IMR-90 (cell line): ENCODE results near the gene SELENOS. TPM values are rescaled to one million over a fixed set of nuclear protein-coding genes. Genes with fewer than 3 reads are reported as not detected.

ENCODE experiments used
- ATAC-seq: fragments of 200-7000 bp; cut with Tn5 transposase; 2 replicates; pipeline ENCODE4 v1.9.1; 2020; ENCODE audit warnings: low read depth, mild to moderate bottlenecking, moderate library complexity
- BruUV-seq: library from RNA; stranded (reverse); fragments of 400-500 nt; replicated peaks from 2 replicates; lab custom pipeline; 2021; lab: Mats Ljungman, UMichigan
- CTCF ChIA-PET: fragments of 300-600 bp; formaldehyde crosslinking; extraction: SDS; loops from one replicate; lab custom pipeline; 2021; ENCODE audit warnings: antibody characterized with exemption; lab: Yijun Ruan, JAX
- POLR2A ChIA-PET: fragments of 300-600 bp; sonication (Branson Sonifier 250); formaldehyde crosslinking; loops from one replicate; lab custom pipeline; 2022; ENCODE audit warnings: antibody characterized with exemption; ENCODE audit not compliant: unreplicated experiment; lab: Charles Lee
- DNase-seq: peaks from one replicate; pipeline ENCODE4 v3.0.0; 2013
- H2AFZ ChIP-seq: replicated peaks from 2 replicates; pipeline ENCODE3; 2013; ENCODE audit warnings: low read length, mild to moderate bottlenecking; ENCODE audit not compliant: poor library complexity
- H2AK5ac ChIP-seq: 2 replicates; pipeline ENCODE4 v1.6.1; 2013; ENCODE audit warnings: low read depth, low read length, inconsistent platforms
- H2AK9ac ChIP-seq: replicated peaks from 2 replicates; pipeline ENCODE3; 2013; ENCODE audit warnings: mild to moderate bottlenecking, low read depth, low read length, moderate library complexity; ENCODE audit not compliant: poor library complexity
- H2BK120ac ChIP-seq: 2 replicates; pipeline ENCODE4 v1.6.1; 2013; ENCODE audit warnings: low read depth, low read length, inconsistent platforms
- H2BK15ac ChIP-seq: 3 replicates; pipeline ENCODE4 v1.6.1; 2013; ENCODE audit warnings: low read depth, low read length, inconsistent platforms
- H2BK20ac ChIP-seq: 2 replicates; pipeline ENCODE4 v1.6.1; 2013; ENCODE audit warnings: low read depth, mild to moderate bottlenecking, inconsistent platforms, low read length, moderate library complexity
- H2BK5ac ChIP-seq: 2 replicates; pipeline ENCODE4 v1.6.1; 2013; ENCODE audit warnings: mild to moderate bottlenecking, low read depth, low read length, inconsistent platforms; ENCODE audit not compliant: poor library complexity, severe bottlenecking
- H3K14ac ChIP-seq: replicated peaks from 2 replicates; pipeline ENCODE4 v1.6.1; 2013; ENCODE audit warnings: low read depth, low read length, inconsistent platforms
- H3K18ac ChIP-seq: 2 replicates; pipeline ENCODE4 v1.6.1; 2013; ENCODE audit warnings: low read depth, low read length, control low read depth
- H3K23ac ChIP-seq: 2 replicates; pipeline ENCODE4 v1.6.1; 2013; ENCODE audit warnings: low read depth, low read length, inconsistent platforms
- H3K27ac ChIP-seq: 2 replicates; pipeline ENCODE4 v1.5.1; 2013; ENCODE audit warnings: mild to moderate bottlenecking, control low read depth, low read length; ENCODE audit not compliant: insufficient read depth
- H3K27me3 ChIP-seq: 2 replicates; pipeline ENCODE4 v1.6.1; 2013; ENCODE audit warnings: low read length; ENCODE audit not compliant: control insufficient read depth, insufficient read depth
- H3K36me3 ChIP-seq: 2 replicates; pipeline ENCODE4 v1.6.1; 2013; ENCODE audit warnings: low read length, mixed read lengths; ENCODE audit not compliant: control insufficient read depth, insufficient read depth
- H3K4ac ChIP-seq: 2 replicates; pipeline ENCODE4 v1.6.1; 2013; ENCODE audit warnings: low read depth, low read length, inconsistent platforms
- H3K4me1 ChIP-seq: 2 replicates; pipeline ENCODE4 v1.6.1; 2013; ENCODE audit warnings: low read length, mixed read lengths; ENCODE audit not compliant: control insufficient read depth, insufficient read depth
- H3K4me2 ChIP-seq: 2 replicates; pipeline ENCODE4 v1.6.1; 2013; ENCODE audit warnings: low read depth, mild to moderate bottlenecking, control low read depth, low read length, moderate library complexity
- H3K4me3 ChIP-seq: 2 replicates; pipeline ENCODE4 v1.5.1; 2013; ENCODE audit warnings: low read depth, mild to moderate bottlenecking, control low read depth, low read length, moderate library complexity; ENCODE audit not compliant: insufficient read depth
- H3K56ac ChIP-seq: 2 replicates; pipeline ENCODE4 v1.6.1; 2013; ENCODE audit warnings: low read length, inconsistent platforms; ENCODE audit not compliant: insufficient read depth; ENCODE audit errors: extremely low read depth
- H3K79me1 ChIP-seq, 2 experiments: 2 replicates each; pipeline ENCODE4 v1.6.1; 2013; ENCODE audit warnings: low read length in 2 of 2, inconsistent platforms in 1 of 2, low read depth in 1 of 2
- H3K9ac ChIP-seq: 2 replicates; pipeline ENCODE4 v1.6.1; 2013; ENCODE audit warnings: low read depth, low read length, control low read depth
- H3K9me1 ChIP-seq: 2 replicates; pipeline ENCODE4 v1.6.1; 2013; ENCODE audit warnings: low read length, inconsistent platforms; ENCODE audit not compliant: insufficient read depth
- H3K9me3 ChIP-seq: 2 replicates; pipeline ENCODE4 v1.6.1; 2013; ENCODE audit warnings: low read length; ENCODE audit not compliant: control insufficient read depth, insufficient read depth
- H4K20me1 ChIP-seq: 2 replicates; pipeline ENCODE4 v1.6.1; 2013; ENCODE audit warnings: low read length, inconsistent platforms; ENCODE audit not compliant: insufficient read depth
- H4K5ac ChIP-seq: 2 replicates; pipeline ENCODE4 v1.6.1; 2013; ENCODE audit warnings: mild to moderate bottlenecking, low read depth, low read length, control low read depth
- H4K8ac ChIP-seq, 2 experiments: 2 replicates each; pipeline ENCODE4 v1.6.1; 2013; ENCODE audit warnings: low read depth in 2 of 2, low read length in 2 of 2, control low read depth in 1 of 2, inconsistent platforms in 1 of 2
- H4K91ac ChIP-seq: 2 replicates; pipeline ENCODE4 v1.6.1; 2013; ENCODE audit warnings: low read depth, low read length, inconsistent platforms; ENCODE audit not compliant: insufficient read depth
- MAFK ChIP-seq: IDR thresholded peaks from 2 replicates; pipeline ENCODE4 v1.6.1; 2012; ENCODE audit warnings: low read depth, low read length, improper control_type of control experiment
- MXI1 ChIP-seq: IDR thresholded peaks from 2 replicates; pipeline ENCODE4 v1.6.1; 2012; ENCODE audit warnings: low read depth, mild to moderate bottlenecking, low read length, moderate library complexity, borderline replicate concordance
- WGBS, 2 experiments: methylation state at CpG; one replicate each; pipeline versions ENCODE4 v1.1.5 to v1.1.7; 2013; ENCODE audit warnings: missing lambda C conversion rate in 2 of 2; ENCODE audit not compliant: insufficient read length in 1 of 2; ENCODE audit errors: extremely low coverage in 2 of 2; 5-methylcytosine and 5-hydroxymethylcytosine counted together
- dilution Hi-C: fragments of 300-500 bp; cut with HindIII; formaldehyde crosslinking; loops from one replicate; pipeline ENCODE4 v1.14.3; 2018; ENCODE audit warnings: low sequenced_read_pairs; ENCODE audit not compliant: unreplicated experiment
- in situ Hi-C: fragments of 300-500 bp; cut with MboI; formaldehyde crosslinking; loops from 3 replicates; pipeline ENCODE4 v1.14.3; 2019; ENCODE audit warnings: low sequenced_read_pairs, inconsistent platforms, mixed read lengths
- intact Hi-C: fragments of 100-400 bp; cut with micrococcal nuclease; formaldehyde crosslinking; loops from 2 replicates; pipeline ENCODE4 v1.10.0; 2022
- polyA plus RNA-seq, 3 experiments: library from polyadenylated mRNA; depleted of rRNA; stranded (reverse); fragments of >200 nt; gene quantifications; 2 replicates each; pipeline ENCODE4 v1.2.3, GENCODE V29; 2012; ENCODE audit warnings: low replicate concordance in 1 of 3
- total RNA-seq: library from RNA; depleted of rRNA; stranded (reverse); fragments of >200 nt; gene quantifications from 2 replicates; pipeline ENCODE4 v1.2.3, GENCODE V29; 2012

Gene SELENOS
- total and polyA plus RNA-seq, 2 of the 4 experiments (the other 2 are of a cell fraction) = 39.8 to 77.1 TPM

- BruUV-seq = no TSS peak
- CTCF ChIA-PET = no interaction called here
- no peak overlapping the region for H2BK20ac ChIP-seq
These were observed 14.7 kb downstream of the SELENOS start for GRCh38 chr15:101262551-101262950.

More at GRCh38 chr15:101262551-101262950, 14.7 kb downstream of the SELENOS start:
- Histone ChIP-seq H4K20me1 (peaks cover 4% of the 10 kb centered on the region; the same call in 1 of the 2 replicates), H4K8ac (no peak overlapping the region), H3K9ac (no peak overlapping the region), H3K4me1 (peaks cover 8% of the 10 kb centered on the region), H2AK5ac (no peak overlapping the region), H2AK9ac (no peak overlapping the region), H3K4me3 (no peak overlapping the region), H3K79me1 (no peaks in the 10 kb centered on the region), H4K5ac (no peak overlapping the region), H3K23ac (no peak overlapping the region), H3K36me3 (no peaks in the 10 kb centered on the region), H3K18ac (no peak overlapping the region), H2BK120ac (no peak overlapping the region), H4K91ac (no peak overlapping the region), H3K9me3 (no peaks in the 10 kb centered on the region), H3K4ac (no peak overlapping the region), H3K9me1 (peaks cover 14% of the 10 kb centered on the region), H3K27me3 (no peaks in the 10 kb centered on the region), H2BK15ac (no peak overlapping the region), H3K56ac (no peak overlapping the region), H3K4me2 (no peak overlapping the region), H2AFZ (no peak overlapping the region), H2BK5ac (no peak overlapping the region), H3K14ac (no peak overlapping the region), H3K27ac (no peak overlapping the region)
- no peak for DNase-seq
- in situ Hi-C loops (loop anchor here (10.0 to 25.0 kb wide), 3 partner anchors 350 to 628 kb away; partner anchors contain the start of gene LRRK1), dilution Hi-C loops (no loop called here), intact Hi-C loops (no loop called here)
- POLR2A ChIA-PET = no interaction called here
- WGBS, 2 experiments = no CpG with 5 or more reads among the region's 4 CpGs
- TF ChIP-seq MAFK (no peak), MXI1 (no peak)
- no peak for ATAC-seq
